Loucy (cell line): ENCODE data around the gene RNASE13.

Source experiments
- H2AFZ ChIP-seq: fragments of 200-600 bp; sonication (generic); 2 replicates; pipeline ENCODE4 v1.6.0; 2016; ENCODE audit warnings: antibody characterized with exemption, mild to moderate bottlenecking, low read length, moderate library complexity
- H3F3A ChIP-seq: fragments of 200-600 bp; 2 replicates; pipeline ENCODE4 v1.6.0; 2016; ENCODE audit warnings: antibody characterized with exemption, low read depth, mild to moderate bottlenecking
- H3K27me3 ChIP-seq: fragments of 200-600 bp; sonication (generic); 2 replicates; pipeline ENCODE4 v1.6.1; 2014; ENCODE audit warnings: low read length, mild to moderate bottlenecking; ENCODE audit not compliant: insufficient read depth, poor library complexity, severe bottlenecking
- H3K36me3 ChIP-seq: fragments of 200-600 bp; sonication (generic); 2 replicates; pipeline ENCODE4 v1.6.1; 2016; ENCODE audit warnings: low read length; ENCODE audit not compliant: insufficient read depth
- H3K4me1 ChIP-seq: fragments of 200-600 bp; sonication (generic); 2 replicates; pipeline ENCODE4 v1.5.1; 2014; ENCODE audit warnings: low read length, mild to moderate bottlenecking; ENCODE audit not compliant: insufficient read depth, poor library complexity, severe bottlenecking
- H3K4me2 ChIP-seq: fragments of 200-600 bp; sonication (generic); 2 replicates; pipeline ENCODE4 v1.6.0; 2014; ENCODE audit warnings: antibody characterized with exemption, low read length, low read depth, mild to moderate bottlenecking; ENCODE audit not compliant: poor library complexity, severe bottlenecking
- H3K4me3 ChIP-seq: fragments of 200-600 bp; sonication (generic); 2 replicates; pipeline ENCODE4 v1.5.1; 2014; ENCODE audit warnings: low read length, mild to moderate bottlenecking, mixed read lengths; ENCODE audit not compliant: poor library complexity, severe bottlenecking
- H3K79me2 ChIP-seq: fragments of 200-600 bp; sonication (generic); 2 replicates; pipeline ENCODE4 v1.6.1; 2014; ENCODE audit warnings: low read length; ENCODE audit not compliant: insufficient read depth
- H3K9ac ChIP-seq: fragments of 200-600 bp; sonication (generic); 2 replicates; pipeline ENCODE4 v1.6.0; 2014; ENCODE audit warnings: mild to moderate bottlenecking, low read depth, low read length, moderate library complexity; ENCODE audit not compliant: poor library complexity, severe bottlenecking
- H3K9me2 ChIP-seq: fragments of 200-600 bp; sonication (generic); replicated peaks from 2 replicates; pipeline ENCODE4 v1.6.1; 2016; ENCODE audit warnings: low read depth, low read length, mixed read lengths
- H3K9me3 ChIP-seq: fragments of 200-600 bp; sonication (generic); 2 replicates; pipeline ENCODE4 v1.6.1; 2014; ENCODE audit warnings: mild to moderate bottlenecking, antibody characterized with exemption, low read length, low read depth; ENCODE audit not compliant: insufficient read depth
- H4K20me1 ChIP-seq: fragments of 200-600 bp; sonication (generic); 2 replicates; pipeline ENCODE4 v1.6.0; 2014; ENCODE audit warnings: antibody characterized with exemption, low read length, mild to moderate bottlenecking; ENCODE audit not compliant: insufficient read depth, poor library complexity, severe bottlenecking
- CTCF ChIP-seq: fragments of 200-600 bp; sonication (generic); conservative IDR thresholded peaks from 2 replicates; pipeline ENCODE4 v1.5.1; 2014; ENCODE audit warnings: mild to moderate bottlenecking, antibody characterized with exemption, low read length
- EZH2phosphoT487 ChIP-seq: fragments of 200-600 bp; IDR thresholded peaks from 2 replicates; pipeline ENCODE4 v1.6.1; 2018; ENCODE audit warnings: antibody characterized with exemption, mild to moderate bottlenecking, moderate library complexity, borderline replicate concordance

Gene RNASE13

DNA sequence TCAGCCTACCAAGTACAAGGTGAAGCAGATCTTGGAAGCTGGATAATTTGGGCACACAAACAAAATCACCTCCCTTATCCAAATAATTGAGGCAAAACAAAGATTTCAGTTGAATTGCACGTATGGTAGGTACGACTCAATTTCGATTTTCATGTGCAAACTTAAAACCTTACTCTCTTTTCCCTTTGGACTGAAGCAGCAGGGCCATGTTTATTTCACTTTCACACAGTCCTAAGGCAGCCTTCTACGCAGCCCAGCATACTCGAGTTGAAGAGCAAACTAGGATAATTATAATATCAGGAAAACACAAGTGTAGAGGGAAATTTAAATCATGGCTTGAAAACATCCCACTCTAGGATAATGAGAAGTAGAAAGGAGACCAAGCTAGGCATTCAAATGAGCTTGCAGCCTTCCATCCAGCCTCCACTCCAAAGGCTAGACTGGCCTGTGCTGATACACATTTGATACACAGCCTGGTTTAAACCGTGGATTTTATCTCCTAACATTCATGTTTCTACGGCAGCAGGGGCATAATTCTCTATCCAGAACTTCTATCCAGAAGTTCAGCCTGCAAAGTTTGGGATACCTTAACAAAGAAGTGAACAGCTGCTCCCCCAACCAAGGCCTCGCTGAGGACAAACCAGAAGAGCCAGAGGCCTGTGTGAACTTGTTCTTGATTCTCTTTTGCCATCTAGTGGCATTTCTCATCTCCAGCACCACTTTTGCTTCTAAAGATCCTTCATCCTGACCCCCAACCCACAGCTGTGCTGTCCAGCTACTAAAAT, 5.2 kb upstream of the RNASE13 start:
- Histone ChIP-seq H2AFZ (peak overlapping the region; percentile 65), H3K79me2 (no peaks in the 10 kb centered on the region), H3K4me1 (peaks cover 25% of the 10 kb centered on the region), H3K9ac (peak overlapping the region; percentile 8), H3K4me3 (no peak overlapping the region), H4K20me1 (no peaks in the 10 kb centered on the region), H3K27me3 (no peaks in the 10 kb centered on the region), H3K9me2 (no peaks in the 10 kb centered on the region), H3F3A (no peaks in the 10 kb centered on the region), H3K4me2 (no peak overlapping the region), H3K36me3 (no peaks in the 10 kb centered on the region), H3K9me3 (no peaks in the 10 kb centered on the region)
- TF ChIP-seq CTCF (peak; percentile 81), EZH2phosphoT487 (no peak)

DNA sequence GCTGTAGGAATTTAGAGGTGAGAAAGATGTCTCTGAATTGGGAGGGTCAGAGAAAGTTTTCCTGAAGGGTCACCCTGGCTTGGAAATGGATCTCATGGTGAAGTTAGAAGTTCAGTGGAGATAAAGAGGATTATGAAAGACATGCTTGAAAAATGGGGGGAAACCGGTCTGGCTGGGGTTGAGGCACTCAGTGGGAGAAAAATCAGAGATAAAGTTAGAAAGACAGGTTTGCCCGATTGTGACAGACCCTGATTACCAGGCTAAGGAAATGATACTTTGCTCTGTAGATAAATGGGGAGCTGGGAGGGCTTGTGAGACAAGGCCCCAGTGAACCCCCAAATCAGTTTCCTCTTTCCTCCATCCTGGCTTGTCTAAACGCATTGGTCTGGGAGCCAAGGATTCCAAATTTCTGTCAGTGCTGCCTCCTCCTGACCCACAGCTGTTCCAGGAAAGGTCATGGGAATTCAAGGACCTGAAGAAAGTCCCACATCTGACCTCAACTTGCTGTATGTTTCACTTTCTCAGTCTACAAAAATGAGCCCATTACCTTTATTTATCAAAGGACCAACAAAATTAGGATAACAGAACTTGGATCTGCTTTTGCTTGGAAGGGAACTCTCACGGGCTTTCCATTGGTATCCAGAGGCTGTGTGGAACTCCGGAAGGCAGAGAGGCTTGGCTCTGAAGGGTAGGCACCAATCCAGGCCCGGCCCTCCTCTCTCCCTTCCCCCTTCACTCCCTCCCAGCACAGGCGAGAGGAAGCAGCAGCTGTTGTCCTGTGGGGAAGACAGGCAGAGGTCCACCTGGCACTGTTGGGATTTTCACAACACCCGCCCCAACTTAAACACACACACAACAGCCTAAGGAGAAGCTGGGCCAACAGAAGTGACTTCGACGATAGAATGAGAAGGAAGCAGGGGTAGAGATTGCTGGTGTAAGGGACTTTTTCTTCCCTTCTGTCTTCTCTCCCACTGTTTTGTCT, 4.1 kb upstream of the RNASE13 start:
- TF ChIP-seq EZH2phosphoT487: no peak
- TF ChIP-seq CTCF: no peak
- no peak overlapping the region for H2AFZ ChIP-seq

GRCh38 chr14:21037156-21037555, 2.5 kb upstream of the RNASE13 start:
- Histone ChIP-seq H3K4me1 (no peaks in the 10 kb centered on the region), H3K4me2 (no peak overlapping the region), H3K36me3 (no peaks in the 10 kb centered on the region), H3K27me3 (no peaks in the 10 kb centered on the region), H3K9me2 (no peaks in the 10 kb centered on the region), H3F3A (no peaks in the 10 kb centered on the region), H3K9me3 (no peaks in the 10 kb centered on the region), H2AFZ (no peak overlapping the region), H3K4me3 (no peak overlapping the region), H3K9ac (no peak overlapping the region), H3K79me2 (no peaks in the 10 kb centered on the region), H4K20me1 (no peaks in the 10 kb centered on the region)
- no peak for TF ChIP-seq EZH2phosphoT487
- no peak for TF ChIP-seq CTCF

More for the DNA sequence above, 4.1 kb upstream of the RNASE13 start:
- Histone ChIP-seq H3F3A (no peaks in the 10 kb centered on the region), H3K9ac (peak overlapping the region; percentile 8), H3K9me3 (no peaks in the 10 kb centered on the region), H3K79me2 (no peaks in the 10 kb centered on the region), H3K27me3 (no peaks in the 10 kb centered on the region), H3K4me3 (no peak overlapping the region), H3K4me2 (no peak overlapping the region), H3K9me2 (no peaks in the 10 kb centered on the region), H4K20me1 (no peaks in the 10 kb centered on the region), H3K4me1 (peaks cover 15% of the 10 kb centered on the region), H3K36me3 (no peaks in the 10 kb centered on the region)
